ENCODE results near the gene AMDHD1. TPM values are rescaled to one million over a fixed set of nuclear protein-coding genes. Genes with fewer than 3 reads are reported as not detected.

The AMDHD1 gene
- total RNA-seq, 1 donor from 2014 or later = under 0.01 TPM

- no peak for DNase-seq (ENCODE audit: low read depth in 2 of 2)
Observed at GRCh38 chr12:95995238-95996031, 52.3 kb downstream of the AMDHD1 start.

- DNase-seq (ENCODE audit: low read depth in 2 of 2) = no peak
Observed at GRCh38 chr12:95996034-95996658, 53.0 kb downstream of the AMDHD1 start, which contains the start of gene HAL. Gene HAL, minus strand, starts transcription at chr12:95996344. Its CDS starts 434 bp downstream, at chr12:95995910.

DNA sequence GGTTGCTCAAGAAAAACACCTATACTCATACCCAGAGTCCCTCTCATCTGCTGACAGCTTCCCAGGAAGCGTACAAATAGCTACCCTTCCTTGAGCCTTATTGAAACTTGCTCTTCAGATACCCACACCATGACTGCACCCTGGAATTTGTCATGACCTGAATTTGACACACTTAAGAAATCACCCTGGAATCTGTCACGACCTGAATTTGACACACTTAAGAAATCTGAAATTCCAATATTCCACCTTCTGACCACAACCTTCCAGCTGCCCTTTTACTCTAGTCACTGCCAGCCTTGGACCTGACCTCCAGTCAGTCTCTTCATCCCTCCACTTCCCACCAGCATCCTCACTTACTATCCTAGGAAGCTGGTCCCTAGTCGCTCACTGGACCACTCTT, 54.1 kb downstream of the AMDHD1 start:
- DNase-seq (ENCODE audit: low read depth in 2 of 2) = no peak

DNA sequence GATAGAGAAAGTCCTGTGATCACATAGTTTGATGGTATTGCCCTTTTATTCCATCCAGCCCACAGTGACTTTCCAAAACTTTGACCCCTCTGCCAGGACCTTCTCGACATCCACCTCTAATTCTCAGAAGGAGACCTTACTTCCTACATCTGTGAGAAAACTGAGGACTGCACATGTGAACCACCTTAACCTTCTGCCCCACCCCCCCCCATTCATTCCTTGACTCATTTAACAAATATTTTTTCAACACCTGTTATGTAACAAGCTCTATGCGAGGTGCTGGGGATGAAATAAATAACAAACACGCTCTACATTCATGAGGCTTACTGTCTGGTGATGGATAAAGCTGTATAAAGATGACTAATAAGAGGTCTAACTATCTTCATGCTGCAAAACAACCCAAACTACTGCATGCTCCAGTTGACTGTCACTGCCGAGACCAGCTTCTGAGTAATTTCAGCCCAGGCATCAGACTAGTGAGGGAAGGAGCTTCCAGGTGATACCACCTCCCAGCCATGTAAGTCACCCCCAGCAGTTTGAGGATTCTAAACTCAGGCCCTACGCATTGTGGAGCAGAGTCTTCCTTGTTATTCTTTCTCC, 54.9 kb downstream of the AMDHD1 start:
- DNase-seq (ENCODE audit: low read depth in 2 of 2) = no peak

DNA sequence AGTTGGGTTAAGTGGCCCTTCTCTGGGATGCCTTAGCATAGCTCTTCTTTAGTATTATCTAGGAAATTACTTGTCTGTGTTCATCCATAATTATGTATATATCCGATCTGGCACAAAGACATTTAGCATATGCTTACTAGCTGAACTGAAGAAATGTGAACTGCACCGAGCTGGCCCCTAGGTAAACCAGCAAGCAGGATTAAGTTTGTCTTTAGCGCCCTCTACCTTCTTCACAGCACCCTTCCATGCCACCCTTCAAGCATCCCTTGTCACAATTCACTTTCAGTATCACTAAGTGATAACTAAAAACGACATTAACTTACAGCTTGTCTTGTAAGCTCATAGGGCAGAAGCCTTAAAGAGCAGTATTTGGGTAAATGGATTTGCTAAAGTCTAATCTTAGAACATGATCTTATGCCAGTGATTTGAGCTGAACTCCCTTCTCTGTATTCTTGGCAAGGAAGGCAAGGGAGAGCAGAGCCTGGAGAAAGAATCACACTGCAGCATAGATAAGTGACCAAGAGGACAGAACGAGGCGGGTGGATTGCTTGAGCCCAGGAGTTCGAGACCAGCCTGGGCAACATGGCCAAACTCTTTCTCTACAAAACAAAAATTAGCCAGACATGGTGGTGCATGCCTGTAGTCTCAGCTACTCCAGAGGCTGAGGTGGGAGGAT, 55.6 kb downstream of the AMDHD1 start:
- DNase-seq (ENCODE audit: low read depth in 2 of 2) = peak; percentile 37 to 69

GRCh38 chr12:95999484-95999883, 56.4 kb downstream of the AMDHD1 start:
- DNase-seq (ENCODE audit: low read depth in 2 of 2) = no peak

DNA sequence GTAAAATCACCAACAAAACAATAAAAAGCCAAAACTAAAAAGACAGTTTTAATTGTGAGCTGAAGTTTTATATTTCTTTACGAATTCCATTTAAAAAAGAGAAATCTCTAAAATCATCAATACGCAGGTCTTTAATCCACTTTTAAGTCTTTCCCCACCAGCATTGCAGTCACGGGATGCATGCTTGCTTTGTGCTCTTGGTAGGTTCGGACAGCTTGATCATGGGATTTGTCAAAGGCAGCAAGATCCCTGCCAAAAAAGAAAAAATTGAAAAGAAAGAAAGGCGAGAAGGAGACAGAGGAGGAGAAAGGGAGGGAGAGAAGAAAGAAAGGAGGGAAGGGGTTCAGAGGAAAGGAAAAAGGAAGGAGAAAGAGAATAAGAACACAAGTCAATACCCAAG, 57.7 kb downstream of the AMDHD1 start:
- no peak for DNase-seq (ENCODE audit: low read depth in 2 of 2)

DNA sequence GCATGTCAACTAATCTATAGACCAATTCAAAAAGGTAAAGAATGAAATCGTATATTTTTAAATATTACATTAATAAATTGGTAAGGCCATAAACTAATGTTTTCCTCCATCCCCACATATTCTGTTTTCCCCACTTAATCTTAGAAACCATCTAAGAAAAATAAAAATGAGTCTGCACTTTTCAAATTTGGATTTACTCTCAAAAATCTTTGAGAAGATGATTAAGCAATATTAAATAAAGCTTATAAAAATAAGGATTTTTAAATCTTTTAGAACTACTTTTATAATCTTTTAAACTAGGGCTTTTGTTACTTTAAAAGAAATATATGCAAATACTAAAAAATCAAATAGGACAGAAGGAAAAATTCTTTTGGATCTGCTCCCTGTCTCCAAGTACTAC, 63.6 kb downstream of the AMDHD1 start:
- DNase-seq (ENCODE audit: low read depth in 2 of 2) = no peak

DNA sequence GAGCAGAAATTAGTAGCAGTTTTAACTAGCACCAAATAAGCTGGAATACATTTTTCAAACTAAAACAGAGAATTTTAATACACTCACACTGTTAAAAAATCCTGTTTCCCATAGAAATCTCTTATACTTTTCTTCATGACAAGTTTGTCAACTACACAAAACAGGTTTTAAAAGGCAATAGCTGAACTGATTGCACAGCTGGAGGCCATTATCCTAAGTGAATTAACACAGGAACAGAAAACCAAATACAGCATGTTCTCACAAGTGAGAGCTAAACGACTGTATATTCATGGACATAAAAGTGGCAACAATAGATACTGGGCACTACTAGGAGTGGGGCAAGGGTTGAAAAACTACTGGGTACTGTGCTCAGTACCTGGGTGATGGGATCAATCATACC, 64.6 kb downstream of the AMDHD1 start:
- DNase-seq (ENCODE audit: low read depth in 2 of 2) = no peak

DNA sequence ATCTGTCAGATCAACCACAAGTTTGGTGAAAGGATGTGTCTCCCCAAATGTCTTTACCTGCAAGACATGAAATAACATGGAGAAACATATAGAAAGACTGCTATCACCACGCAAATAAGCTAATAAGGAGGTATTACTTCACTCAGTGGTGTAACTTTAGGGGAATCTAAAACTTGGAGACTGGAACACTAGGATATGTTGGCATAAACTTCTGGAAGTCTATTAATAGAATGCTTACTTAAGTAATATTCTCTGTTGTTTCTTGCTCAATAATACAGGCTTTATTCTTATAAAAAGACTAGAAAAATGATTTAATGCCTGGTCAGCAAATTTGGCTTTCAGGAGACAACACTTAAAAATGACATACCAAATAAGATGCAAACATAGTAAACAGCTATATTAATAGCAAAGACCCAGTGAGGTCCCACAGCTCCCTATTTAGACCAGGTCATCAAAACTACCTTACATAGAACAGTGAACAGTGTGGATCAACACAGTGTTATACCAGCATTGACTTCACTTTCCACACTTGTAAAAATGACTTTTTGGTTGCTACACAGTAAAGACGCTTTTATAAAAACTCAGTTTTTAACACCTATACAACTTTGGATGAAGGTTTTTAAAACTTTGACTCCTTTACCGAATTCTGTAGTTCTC, 71.9 kb downstream of the AMDHD1 start:
- no peak for DNase-seq (ENCODE audit: low read depth in 2 of 2)

GRCh38 chr12:96015672-96016071, 72.5 kb downstream of the AMDHD1 start:
- DNase-seq (ENCODE audit: low read depth in 2 of 2) = peak; percentile 27 to 56

Other genes starting within 250 kb of the AMDHD1 start
- gene NTN4, start 152.6 kb upstream of the AMDHD1 start, total RNA-seq = 204 and 516 TPM in 2 replicates
- 13.3 and 24.5 TPM in 2 replicates for gene SNRPF, start 84.4 kb upstream of the AMDHD1 start, total RNA-seq
- not detected in 2 replicates for gene CCDC38, start 717 bp upstream of the AMDHD1 start, total RNA-seq
- gene HAL, start 53.0 kb downstream of the AMDHD1 start, total RNA-seq = 0.13 and 0.25 TPM in 2 replicates
- 52.5 and 56.1 TPM in 2 replicates for gene LTA4H, start 92.3 kb downstream of the AMDHD1 start, total RNA-seq